GM19467 (cell line): ENCODE results near the gene DAB2IP.
"Not testable (repeated sequence)": the region's sequence is repeated elsewhere in the genome, so short reads cannot be mapped to it uniquely, and the experiment has no call there.

Source experiments
- ATAC-seq: cut with Tn5 transposase; IDR thresholded peaks from one replicate; pipeline ENCODE4 v1.9.1; 2021; ENCODE audit warnings: mild to moderate bottlenecking, moderate library complexity; ENCODE audit not compliant: unreplicated experiment

The DAB2IP gene

DNA sequence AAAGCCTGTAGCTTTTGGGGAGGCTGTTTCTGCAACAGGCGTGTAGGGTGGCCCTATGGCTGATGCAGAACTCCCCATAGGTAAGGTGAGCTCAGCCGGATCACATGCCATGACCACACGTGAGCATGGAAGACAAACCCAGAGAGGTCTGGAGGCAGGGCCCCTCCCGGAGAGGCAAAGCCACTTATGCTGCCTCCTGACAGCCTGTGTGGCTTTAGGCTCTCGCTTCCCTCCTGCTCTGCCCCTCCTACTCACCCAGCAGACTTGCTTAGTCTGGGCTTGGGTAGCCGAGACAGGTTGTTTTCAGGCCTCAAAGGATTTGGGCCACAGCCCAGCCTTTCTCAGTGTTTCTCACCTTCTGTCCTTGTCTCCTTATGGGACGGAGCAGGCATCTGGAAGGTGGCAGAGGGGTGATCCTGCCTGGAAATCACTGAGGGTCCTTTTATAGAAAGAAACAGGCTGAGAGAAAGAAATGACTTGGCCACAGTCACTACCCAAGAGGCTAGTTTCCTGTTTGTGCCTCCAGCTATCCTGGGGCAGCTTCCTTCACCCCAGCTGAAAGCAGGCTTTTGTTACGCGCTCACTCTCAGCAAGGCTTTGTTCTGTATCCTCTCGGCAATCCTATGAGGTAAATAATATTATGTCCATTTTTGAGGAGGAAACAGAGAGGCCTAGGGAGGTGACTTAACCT lies 89.9 kb downstream of the DAB2IP start:
- no peak for ATAC-seq

DNA sequence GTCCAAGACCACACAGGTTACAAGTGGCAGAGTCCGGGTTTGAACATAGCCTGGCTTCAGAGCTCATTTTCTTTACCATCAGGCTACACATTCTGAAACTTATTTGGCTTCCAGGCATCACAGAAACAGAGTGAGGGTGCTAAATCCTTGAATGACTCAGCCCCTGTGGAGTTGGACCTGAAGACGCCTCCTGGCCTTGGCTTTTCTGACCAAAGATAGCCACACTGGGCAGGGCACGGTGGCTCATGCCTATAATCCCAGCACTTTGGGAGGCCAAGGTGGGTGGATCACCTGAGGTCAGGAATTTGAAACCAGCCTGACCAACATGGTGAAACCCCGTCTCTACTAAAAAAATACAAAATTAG lies 90.5 kb downstream of the DAB2IP start:
- ATAC-seq = not testable (repeated sequence)

DNA sequence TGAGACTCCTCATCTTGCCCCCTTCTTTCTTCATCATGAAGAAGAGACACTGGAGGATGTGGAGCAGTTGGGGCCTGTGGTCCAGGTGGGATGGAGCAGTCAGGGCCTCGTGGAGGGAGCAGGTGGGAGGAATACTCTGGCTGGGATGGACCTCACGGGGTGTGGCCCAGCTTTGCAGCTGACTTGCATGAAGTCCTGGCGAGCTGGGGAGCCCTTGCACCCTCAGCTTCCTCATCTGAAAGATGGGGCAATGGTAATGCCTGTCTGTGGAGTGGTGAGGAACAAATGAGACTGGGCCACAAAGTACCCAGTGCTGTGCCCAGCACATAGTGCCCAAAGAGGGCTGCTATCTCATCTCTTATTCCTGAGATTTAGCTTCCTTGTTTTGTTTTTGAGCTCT lies 91.5 kb downstream of the DAB2IP start:
- no peak for ATAC-seq

DNA sequence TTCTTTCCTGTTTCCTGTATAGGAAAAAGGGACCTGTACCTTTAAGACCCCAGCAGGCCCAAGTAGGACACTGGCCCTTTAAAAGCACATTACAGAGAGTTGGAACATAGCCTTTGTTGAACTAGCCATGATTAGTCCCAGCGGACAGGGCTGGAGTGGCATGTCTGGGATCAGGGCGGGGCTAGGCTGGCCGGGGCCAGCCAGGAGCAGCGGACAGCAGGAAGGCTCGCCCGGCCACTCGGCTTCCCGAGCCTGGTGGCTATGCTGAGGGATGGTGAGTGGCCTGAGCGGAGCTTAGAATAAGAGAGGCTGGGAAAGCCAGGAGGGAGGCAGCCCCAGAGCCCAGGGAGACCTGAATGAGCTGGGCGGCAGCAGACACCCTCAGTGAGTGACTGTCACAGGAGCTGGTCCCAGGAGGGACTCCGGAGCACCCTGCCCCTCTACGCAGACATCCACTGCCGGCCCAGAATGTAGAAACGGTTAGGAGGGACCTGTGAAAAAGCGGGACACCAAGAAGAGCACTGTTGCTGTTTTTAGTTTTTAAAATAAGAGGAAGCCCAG lies 92.1 kb downstream of the DAB2IP start:
- ATAC-seq = no peak

DNA sequence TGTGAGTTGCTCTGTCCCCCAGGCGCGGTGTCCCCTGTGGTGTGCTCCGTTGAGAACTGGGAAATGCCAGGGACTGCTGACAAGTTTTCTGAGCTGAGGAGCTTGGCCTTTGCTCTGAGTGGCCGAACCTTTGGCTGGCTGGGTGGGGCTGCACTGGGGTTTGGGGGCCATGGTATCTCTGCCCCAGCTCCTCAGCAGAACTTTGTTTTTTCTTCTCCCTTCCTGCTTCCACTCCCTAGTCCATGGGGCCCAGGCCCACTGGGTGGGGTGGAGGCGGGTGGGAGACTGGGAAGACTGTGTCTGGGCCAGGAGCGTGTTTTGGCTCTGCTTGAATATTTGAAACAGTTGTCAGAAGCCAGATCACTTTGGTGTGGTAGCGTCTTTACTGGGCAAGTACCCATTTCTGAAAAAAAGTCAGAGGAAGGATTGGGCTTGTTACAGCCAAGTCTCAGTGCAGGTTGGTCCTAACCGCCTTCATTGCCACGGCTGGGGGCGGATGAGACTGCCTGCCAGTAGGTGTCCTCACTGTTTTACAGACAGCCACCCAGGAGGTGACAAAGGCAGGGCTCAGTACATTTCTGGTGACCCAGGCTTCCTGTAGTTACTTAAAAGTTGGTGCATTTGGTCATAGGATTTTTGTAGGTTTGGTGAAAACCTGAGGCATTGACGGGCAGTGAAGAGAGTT lies 92.7 kb downstream of the DAB2IP start:
- ATAC-seq = no peak

DNA sequence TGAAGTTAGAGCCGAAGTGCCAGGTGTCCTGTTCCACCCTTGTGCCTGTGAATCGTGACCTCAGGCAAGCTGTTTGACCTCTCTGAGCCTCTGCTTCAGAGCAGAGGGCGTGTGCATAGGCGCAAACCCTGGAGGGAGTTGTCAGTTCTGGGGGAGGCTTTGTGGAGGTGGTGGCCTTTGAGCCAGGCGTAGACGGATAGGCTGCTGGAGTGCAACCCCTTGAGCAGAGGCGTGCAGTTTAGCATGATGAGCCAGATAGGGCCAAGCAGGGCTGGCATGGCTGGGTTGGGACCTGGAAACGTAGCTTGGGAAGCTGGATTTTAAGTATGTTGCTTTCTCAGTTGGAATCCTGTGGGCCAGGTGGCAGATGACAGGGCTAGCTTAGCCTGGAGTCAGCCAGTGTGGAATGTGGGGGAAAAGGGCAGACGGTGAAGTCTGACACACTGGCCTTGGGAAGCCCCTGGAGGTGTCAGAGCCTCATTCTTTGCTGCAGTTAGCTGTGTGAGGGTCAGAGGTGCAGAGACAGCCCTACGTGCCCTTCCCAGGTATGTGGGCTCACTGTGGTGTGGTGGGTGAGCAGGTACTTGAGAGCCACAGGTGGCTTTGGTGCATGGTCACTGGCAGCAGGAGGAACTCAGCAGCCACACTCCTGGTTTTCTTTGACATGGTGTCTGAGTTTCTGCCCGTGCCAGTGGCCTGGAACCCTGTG lies 93.4 kb downstream of the DAB2IP start:
- no peak for ATAC-seq

DNA sequence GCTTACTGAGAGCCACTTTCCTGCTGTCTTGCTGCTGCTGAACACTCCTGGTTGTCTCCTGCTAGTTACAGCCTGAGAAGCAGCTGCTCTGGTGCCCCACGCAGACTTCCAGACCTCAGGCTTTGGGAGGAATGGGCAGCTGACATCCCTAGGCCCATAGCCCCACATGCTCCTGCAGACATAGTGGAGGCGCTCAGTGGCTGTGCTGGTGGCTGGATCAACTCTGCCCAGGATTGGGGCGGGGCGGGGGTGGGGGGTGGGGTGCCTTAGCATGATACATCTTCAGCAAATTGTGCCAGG lies 93.9 kb downstream of the DAB2IP start:
- ATAC-seq = no peak

DNA sequence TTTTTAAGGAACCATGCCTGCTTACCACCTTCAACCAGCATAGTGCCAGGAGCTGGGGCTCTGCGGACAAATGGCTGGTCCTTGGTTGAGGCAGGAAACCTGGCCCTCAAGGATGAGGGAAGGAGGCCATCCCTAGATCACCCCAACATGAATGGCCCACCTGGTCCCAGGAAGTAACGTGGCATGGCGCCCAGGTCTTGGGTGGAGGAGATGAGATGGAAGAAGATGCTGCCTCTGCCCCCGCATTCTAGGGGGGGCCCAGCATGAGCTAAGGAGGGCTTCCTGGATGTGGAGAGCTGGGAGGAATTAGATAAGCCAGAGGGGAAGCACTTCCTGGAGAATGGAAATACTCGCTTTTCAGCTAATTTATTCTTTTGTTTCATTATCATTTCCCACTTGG lies 95.0 kb downstream of the DAB2IP start:
- no peak for ATAC-seq

DNA sequence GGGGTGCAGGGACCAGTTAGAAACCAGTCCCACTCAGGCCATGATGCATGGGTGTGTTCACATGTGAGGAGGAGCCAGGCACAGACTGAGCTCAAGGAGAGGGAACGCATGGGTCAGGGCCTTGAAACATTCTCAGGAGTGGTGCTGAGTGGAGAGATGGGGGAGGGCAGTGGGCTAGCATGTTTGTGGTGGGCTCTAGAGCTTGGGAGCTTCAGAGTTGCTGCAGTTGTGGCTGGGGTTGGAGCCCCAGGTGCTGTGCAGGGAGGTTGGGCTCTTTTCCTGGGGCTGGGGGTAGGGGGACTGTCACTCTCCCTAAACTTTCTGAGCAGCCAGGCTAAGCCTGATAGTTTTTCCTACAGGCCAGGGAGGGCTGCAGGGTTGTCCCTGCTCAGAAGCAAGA lies 95.4 kb downstream of the DAB2IP start:
- ATAC-seq = no peak

DNA sequence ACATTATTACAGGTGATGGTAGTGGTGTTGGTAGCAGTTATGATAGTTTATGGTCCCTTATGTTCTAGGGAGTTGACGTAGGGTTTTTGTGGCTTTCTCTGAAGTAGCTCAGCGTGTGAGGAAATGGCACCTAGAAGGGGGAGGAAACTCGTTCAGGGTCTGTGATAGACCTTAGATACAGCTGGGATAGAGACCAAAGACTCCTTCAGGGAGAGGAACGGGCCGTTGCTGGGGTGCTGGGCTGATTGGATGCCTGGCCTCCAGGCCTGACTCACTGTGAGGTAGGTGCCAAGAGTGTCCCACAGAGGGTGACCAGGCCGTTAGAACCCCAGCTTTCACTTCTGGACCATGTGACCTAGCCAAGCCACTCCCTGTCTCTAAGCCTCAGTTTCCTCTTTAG lies 96.6 kb downstream of the DAB2IP start:
- no peak for ATAC-seq

DNA sequence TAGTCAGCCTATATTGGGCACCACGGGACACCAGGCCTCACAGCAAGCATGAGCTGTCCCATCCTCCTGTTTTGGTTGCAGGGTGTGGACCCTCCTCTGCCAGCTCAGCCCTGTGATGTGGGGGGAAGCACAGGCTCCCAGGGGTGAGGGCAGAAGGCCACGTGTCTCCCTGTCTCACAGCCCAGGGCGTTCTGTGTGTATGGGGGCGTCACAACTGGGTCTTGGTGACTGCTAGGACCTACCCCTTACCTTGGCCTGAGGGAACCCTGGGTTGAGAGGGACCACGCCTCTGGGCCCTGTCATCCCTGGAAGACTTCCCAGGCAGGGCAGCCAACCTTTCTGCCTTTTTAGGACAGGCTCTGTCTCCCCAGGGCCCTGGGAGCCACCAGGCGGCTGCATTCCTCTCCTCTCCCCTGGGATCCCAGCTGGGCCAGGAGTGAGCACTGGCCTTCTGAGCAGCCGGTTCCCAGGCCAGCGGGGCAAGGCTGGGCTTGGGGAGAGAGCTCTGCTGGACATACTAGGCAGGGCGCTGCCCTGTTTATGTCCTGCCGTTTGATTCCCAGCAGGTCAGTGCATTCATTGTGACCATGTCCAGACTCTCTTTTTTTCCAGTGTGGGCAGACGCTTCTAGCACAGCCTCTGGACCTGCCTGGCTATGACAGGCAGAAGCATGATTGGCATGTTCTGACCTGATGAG lies 97.4 kb downstream of the DAB2IP start:
- ATAC-seq = no peak

DNA sequence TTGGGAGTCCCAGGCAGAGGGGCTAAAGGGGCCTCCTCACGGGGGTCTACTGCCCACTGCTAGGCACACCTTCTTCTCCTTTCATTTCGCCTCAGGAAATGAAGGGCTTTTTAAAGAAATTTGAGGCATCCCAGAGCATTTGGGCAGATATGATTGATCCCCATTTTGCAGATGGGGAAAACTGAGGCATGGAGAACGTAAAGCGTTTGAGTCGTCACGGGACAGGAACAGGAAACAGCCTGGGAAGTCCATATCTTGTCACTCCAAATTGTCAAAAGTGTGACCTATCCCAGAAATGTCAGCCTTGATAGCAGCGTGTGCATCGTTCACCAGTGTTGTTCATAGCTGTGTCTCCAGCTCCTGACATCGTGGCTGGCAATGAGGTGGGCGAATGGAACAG lies 98.2 kb downstream of the DAB2IP start:
- ATAC-seq = no peak

DNA sequence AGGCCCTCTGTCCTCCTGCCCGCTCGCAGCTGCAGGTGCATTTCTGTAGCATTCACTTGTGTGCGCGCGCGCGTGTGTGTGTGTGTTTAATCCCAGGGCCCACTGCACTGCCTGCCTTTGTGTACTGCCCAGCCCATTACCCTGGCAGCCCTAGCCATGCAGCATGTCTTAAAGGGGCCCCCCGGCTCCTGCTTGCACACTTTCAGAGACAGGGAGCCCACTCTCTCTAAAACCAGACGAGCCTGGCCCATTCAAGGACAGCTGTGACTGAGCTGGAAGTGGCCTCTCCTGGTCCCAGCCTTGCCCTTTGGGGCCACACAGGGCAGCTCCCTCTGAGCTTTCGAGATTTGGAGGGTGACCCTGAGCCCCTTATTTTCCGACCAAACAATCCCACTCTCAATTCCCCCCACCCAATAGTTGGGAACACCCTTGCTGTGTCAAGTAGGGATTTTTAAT lies 98.9 kb downstream of the DAB2IP start:
- no peak for ATAC-seq

DNA sequence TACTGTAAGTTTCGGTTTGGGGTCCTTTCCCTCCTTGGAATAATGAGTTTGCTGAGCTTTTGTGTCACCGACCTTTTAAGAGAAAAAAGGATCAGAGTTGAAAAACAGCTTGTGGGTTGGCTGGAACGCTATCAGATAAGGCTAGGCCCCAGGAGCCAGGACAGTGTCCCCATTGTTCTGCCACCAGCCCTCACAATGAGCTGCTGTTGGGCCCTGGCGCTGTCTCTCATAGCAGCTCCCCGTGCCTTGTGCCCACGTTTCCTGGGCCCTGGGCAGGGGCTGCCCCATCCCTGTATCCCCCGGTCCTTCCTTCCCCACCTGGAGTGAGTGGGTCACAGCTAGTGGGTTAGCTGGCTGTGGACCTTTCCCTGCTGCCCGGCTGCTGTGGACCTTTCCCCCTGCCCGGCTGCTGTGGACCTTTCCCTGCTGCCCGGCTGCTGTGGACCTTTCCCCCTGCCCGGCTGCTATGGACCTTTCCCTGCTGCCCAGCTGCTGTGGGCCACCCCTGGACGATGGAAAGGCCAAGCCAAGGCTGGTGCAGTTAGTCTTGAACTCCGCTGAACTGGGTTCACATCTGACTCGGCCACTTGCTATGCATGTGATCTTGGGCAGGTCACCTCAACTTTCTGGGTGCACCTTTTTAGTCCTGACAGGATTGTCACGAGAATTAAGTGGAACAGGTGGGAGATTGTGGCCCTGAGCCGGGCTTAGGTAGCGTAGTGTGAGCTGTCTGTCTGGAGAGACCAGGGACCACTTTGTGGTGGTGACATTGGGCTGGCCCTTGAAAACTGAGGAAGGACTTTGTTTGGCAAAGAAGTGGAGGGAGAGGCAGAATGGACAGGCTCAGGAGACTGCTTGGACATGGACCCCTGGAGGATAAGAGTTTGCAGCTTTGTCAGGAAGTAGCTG lies 99.5 kb downstream of the DAB2IP start:
- no peak for ATAC-seq

DNA sequence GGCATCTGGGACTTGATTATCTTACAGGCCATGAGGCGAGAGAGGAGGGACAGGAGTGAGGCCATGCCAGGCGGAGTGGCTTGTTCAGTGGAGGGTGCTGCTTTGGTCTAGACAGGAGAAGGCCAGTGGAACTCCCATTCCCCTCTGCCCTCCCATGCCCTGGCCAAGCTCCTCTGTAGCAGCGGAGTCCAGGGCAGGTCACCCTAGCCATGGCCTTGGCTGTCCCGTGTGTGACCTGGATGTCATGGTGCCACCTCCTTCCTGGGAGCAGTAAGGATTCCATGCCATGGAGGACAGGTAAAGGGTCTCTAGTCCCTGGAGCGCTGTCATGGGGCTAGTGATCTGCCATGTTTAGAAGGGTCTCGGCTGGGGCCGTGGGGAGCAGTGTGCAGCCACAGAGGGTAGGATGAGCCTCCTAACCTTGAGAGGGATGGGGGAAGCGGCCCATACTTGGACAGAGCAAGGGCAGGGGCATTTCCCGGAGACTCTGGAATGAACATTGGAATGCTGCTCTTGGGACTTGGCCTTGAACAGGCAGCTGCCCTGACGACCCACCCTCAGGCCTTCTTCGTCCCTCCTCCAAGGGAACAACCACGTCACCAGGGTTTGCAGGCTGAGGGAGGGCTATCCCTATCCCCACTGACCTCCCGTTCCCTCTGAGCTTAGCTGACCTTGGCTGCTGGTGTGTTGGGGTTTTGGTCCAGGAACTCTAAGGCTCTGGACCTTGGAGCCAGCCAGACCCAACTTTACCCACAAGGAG lies 100.4 kb downstream of the DAB2IP start:
- ATAC-seq = no peak

DNA sequence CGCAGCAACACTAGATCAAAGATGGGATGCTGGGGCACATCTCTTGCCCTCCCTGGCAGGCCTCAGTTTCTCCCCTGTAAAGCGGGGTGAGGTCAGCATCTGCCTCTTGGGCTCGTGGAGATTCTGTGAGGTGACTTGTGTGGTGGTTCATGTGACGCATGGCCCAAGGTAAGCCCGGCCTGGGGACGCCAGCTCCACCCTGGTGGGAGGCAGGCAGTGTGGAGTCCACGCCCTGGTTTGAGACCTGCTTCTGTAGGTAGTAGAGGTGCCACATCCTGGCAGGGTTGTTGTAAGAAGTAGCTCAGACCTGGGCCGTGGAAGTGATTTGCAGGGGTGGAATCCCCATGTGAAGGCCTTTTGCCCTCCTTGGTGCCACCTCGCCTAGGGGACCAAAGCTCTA lies 101.5 kb downstream of the DAB2IP start:
- no peak for ATAC-seq

DNA sequence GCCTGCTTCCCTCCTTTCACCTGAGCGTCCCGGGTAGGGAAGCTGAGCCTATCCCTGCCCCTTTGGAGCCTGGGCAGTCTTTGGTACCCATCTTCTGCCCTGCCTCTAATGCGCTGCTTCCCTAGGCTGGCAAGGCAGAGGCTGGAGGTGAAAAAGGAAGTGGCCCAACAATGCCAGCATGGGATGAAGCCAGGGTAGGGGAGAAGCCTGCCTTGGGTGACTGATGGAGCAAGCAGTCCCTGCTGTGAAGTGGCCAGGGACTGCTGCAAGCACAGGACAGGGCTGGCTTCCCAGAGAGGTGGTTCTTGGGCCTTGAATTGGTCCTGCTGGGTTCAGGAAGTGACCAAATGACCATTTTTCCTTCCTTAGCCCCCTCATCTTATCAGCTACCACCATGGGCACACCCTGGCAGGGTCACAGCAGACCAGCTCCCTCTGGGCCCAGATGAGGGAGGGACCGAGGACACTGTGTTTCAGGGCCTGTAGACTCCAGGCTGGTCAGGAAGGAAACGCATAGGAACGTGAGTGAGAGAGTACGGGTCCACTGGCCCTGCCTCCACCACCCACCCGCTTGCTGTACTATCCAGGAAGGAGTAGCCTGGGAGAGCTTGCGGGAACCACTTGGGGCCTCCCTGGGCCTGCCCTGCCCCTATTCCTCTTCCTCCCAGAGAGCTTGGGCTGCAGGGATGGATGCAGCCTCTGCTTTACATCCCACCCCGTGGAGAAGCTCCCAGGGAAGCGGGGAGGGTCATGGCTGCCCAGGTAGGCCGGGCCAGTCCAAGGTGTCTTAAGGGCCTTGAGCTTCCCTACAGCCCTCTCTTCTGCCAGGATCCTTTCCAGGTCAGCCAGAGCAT lies 102.6 kb downstream of the DAB2IP start:
- no peak for ATAC-seq

DNA sequence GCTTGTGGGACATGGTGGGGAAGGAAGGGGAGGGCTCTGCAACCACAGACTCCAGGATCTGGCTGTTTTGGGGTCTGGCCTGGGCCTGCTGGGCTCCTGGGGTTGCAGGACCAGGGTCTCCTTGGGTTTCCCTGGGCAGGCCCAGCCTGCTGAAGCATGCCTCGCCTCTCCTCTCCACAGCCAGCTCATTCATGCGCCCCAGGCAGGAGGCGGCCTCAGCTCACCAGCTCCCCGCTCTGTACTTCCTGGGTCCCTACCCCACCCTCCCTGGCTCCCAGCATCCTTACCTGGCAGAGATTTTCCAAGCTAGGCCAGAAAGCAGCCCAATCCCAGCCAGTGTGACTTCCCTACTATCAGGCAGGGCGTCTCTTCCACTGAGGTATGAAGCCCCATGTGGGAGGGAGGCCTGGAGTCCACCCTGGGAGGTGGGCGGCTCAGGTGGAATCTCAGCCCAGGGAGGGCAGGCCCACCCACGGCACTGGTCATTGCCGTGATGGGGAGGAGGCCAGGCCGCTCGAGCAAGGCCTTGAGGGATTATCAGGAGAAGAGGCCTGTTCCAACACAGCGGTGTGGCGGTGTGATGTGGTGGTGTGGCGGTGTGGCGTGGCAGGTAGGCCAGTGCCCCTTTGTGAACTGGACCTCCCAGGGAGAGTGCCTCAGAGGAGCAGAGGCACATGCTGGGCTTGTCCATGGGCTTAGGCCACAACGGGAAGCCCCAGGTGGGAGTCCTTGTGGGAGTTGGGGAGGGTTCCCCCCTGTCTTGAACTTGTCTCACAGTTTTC lies 103.4 kb downstream of the DAB2IP start:
- ATAC-seq = no peak
